ENCODE results near the gene POLD4.
"Not testable (repeated sequence)": the region's sequence is repeated elsewhere in the genome, so short reads cannot be mapped to it uniquely, and the experiment has no call there.

POLD4 gene

DNA sequence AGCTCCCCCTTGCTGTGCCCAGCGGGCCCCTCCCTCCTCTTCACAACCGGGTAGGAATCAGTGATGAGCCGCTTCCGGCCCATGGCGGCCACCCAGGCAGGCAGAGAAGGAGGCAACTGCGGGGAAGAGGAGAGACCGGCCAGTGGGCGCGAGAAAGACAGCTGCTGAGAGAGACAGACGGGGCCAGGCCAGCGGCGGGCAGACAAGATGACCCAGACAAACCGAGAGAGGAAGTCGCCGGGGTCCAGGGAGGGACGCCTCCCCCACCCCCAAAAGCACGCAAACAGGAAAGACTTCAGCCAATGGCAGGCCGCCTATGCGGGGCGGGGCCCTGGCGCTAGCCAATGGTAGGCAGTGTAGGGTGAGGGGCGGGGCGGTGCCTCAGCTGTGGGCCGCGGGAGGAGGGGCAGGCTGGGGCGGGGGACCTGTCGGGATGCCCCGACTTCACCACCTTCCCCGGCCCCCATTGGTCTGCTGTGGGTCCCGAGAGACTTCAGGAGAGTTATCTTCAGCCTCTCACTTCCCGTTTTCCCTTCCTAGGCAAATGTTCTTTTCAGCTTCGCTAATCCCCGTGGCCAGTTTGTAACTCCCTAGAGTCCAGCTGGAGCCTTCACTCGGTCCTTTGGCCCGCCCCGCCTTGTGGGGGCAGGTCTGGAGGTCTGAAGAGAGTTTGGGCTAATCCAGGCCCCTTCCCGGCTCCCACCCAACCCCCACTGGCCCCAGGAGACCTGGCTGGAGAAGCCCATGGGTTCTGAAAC is at the start of gene POLD4:
POLD4 (minus strand) TSS at position 230 of the 758 bp plus-strand sequence; CDS start at position 83, 147 bp downstream.
- no peaks in the 10 kb centered on the region for H3K9me3 ChIP-seq (ENCODE audit: control insufficient read depth, insufficient read depth, low read length)
- H3K4me3 ChIP-seq (ENCODE audit: low read length): peak within 1 kb of the TSS; percentile 68; the same call in 1 of the 2 replicates
- no peak for DNase-seq (ENCODE audit: low read depth, low spot score)
- WGBS (ENCODE audit: insufficient coverage, insufficient read length): no CpG with 5 or more reads among the region's 37 CpGs
- peaks cover 8% of the 10 kb centered on the region; the same call in 1 of the 2 replicates for H3K4me1 ChIP-seq (ENCODE audit: control insufficient read depth, insufficient read depth, low read length)
- H3K36me3 ChIP-seq (ENCODE audit: control insufficient read depth, insufficient read depth, low read length): no peaks in the 10 kb centered on the region
- H3K27ac ChIP-seq (ENCODE audit: low read length): no peak within 1 kb of the TSS
- no peaks in the 10 kb centered on the region for H3K27me3 ChIP-seq (ENCODE audit: control insufficient read depth, insufficient read depth, low read length)

GRCh38 chr11:67403085-67403484 is 49.7 kb upstream of the POLD4 start:
- not testable (repeated sequence) for H3K27ac ChIP-seq (ENCODE audit: low read length); H3K4me1 ChIP-seq (ENCODE audit: control insufficient read depth, insufficient read depth, low read length); H3K27me3 ChIP-seq (ENCODE audit: control insufficient read depth, insufficient read depth, low read length); H3K9me3 ChIP-seq (ENCODE audit: control insufficient read depth, insufficient read depth, low read length); H3K4me3 ChIP-seq (ENCODE audit: low read length); DNase-seq (ENCODE audit: low read depth, low spot score)
- WGBS (ENCODE audit: insufficient coverage, insufficient read length): no CpG with 5 or more reads among the region's 9 CpGs
- peaks cover 11% of the 10 kb centered on the region; the same call in 1 of the 2 replicates for H3K36me3 ChIP-seq (ENCODE audit: control insufficient read depth, insufficient read depth, low read length)

DNA sequence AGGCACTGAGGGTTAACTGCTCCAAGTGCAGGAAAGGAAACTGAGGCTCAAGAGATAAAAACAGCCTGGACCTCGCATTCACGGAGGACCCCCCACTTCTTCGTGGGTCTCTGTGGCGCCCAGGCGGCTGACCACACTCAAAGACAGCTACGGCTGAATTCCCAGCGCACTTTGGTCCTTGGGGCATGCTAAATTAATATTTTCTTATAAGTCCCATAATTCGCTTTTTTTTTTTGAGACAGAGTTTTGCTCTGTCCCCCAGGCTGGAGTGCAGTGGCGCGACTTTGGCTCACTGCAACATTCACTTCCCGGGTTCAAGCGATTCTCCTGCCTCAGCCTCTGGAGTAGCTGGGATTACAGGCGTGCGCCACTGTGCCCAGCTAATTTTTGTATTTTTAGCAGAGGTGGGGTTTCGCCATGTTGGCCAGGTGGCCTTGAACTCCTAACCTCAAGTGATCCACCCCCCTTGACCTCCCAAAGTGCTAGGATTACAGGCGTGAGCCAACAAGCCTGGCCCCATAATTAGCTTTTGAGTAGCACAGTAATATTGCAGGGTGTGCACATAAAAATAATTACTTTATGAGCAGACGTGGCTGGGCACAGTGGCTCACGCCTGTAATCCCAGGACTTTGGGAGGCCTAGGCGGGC is 49.0 kb upstream of the POLD4 start:
- no CpG with 5 or more reads among the region's 19 CpGs for WGBS (ENCODE audit: insufficient coverage, insufficient read length)
- H3K9me3 ChIP-seq (ENCODE audit: control insufficient read depth, insufficient read depth, low read length); DNase-seq (ENCODE audit: low read depth, low spot score); H3K27ac ChIP-seq (ENCODE audit: low read length); H3K27me3 ChIP-seq (ENCODE audit: control insufficient read depth, insufficient read depth, low read length); H3K4me1 ChIP-seq (ENCODE audit: control insufficient read depth, insufficient read depth, low read length): not testable (repeated sequence)
- H3K4me3 ChIP-seq (ENCODE audit: low read length): peak overlapping the region; percentile 17; the same call in 1 of the 2 replicates
- peaks cover 19% of the 10 kb centered on the region; the same call in 1 of the 2 replicates for H3K36me3 ChIP-seq (ENCODE audit: control insufficient read depth, insufficient read depth, low read length)

DNA sequence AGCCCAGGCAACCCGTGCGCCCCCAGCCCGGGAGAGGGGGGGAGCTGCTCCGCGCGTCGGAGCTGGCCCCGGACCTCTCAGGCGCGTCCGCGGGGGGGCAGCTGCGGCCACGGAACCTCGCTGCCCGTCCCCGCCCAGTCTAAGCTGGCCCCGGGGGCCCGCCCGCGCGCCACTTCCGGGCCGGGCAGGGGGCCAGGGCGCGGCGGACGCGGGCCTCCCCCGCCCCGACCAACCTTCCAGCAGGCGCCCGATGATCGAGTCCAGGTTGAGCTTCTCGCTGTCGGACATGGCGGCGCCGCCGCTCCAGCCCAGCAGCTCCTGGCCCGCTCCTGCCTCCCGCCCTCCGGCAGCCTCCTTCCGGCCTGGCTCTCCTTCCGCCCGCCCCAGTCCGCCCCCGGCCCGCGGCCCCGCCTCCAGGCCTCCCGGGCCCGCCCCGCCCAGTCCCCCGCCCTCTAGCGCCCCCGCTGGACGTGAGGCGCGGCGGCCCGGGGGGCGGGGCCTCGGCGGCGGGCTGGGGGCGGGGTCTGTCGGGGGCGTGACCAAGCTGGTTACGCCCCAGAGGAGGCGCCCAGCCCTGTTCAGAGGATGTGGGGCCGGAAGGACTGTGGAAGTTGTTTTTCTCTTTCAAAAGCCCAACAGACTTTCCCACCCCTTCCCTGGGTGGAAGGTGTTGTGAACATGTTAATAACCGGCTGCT is 48.3 kb upstream of the POLD4 start, which contains the start of gene PPP1CA:
PPP1CA (minus strand) TSS at position 364 of the 697 bp plus-strand sequence; CDS start at position 288, 76 bp downstream.
- peak within 1 kb of the TSS; percentile 72; the same call in 1 of the 2 replicates for H3K4me3 ChIP-seq (ENCODE audit: low read length)
- no peaks in the 10 kb centered on the region for H3K27me3 ChIP-seq (ENCODE audit: control insufficient read depth, insufficient read depth, low read length)
- no peak for DNase-seq (ENCODE audit: low read depth, low spot score)
- no peak within 1 kb of the TSS for H3K27ac ChIP-seq (ENCODE audit: low read length)
- peaks cover 20% of the 10 kb centered on the region; the same call in 1 of the 2 replicates for H3K36me3 ChIP-seq (ENCODE audit: control insufficient read depth, insufficient read depth, low read length)
- H3K4me1 ChIP-seq (ENCODE audit: control insufficient read depth, insufficient read depth, low read length): peaks cover 5% of the 10 kb centered on the region
- H3K9me3 ChIP-seq (ENCODE audit: control insufficient read depth, insufficient read depth, low read length): no peaks in the 10 kb centered on the region
- WGBS (ENCODE audit: insufficient coverage, insufficient read length): no CpG with 5 or more reads among the region's 73 CpGs

- Histone ChIP-seq H3K36me3 (ENCODE audit: control insufficient read depth, insufficient read depth, low read length) (peaks cover 21% of the 10 kb centered on the region; the same call in 1 of the 2 replicates), H3K4me1 (ENCODE audit: control insufficient read depth, insufficient read depth, low read length) (peaks cover 5% of the 10 kb centered on the region), H3K4me3 (ENCODE audit: low read length) (peak overlapping the region; percentile 72; the same call in 1 of the 2 replicates), H3K27ac (ENCODE audit: low read length) (no peak overlapping the region), H3K27me3 (ENCODE audit: control insufficient read depth, insufficient read depth, low read length) (no peaks in the 10 kb centered on the region), H3K9me3 (ENCODE audit: control insufficient read depth, insufficient read depth, low read length) (no peaks in the 10 kb centered on the region)
- no peak for DNase-seq (ENCODE audit: low read depth, low spot score)
- WGBS (ENCODE audit: insufficient coverage, insufficient read length): no CpG with 5 or more reads among the region's 27 CpGs
Observed at GRCh38 chr11:67400942-67401494, 47.7 kb upstream of the POLD4 start.

- Histone ChIP-seq H3K27me3 (ENCODE audit: control insufficient read depth, insufficient read depth, low read length) (no peaks in the 10 kb centered on the region), H3K4me3 (ENCODE audit: low read length) (peak overlapping the region; percentile 72; the same call in 1 of the 2 replicates), H3K9me3 (ENCODE audit: control insufficient read depth, insufficient read depth, low read length) (no peaks in the 10 kb centered on the region), H3K36me3 (ENCODE audit: control insufficient read depth, insufficient read depth, low read length) (peaks cover 28% of the 10 kb centered on the region), H3K4me1 (ENCODE audit: control insufficient read depth, insufficient read depth, low read length) (peaks cover 7% of the 10 kb centered on the region), H3K27ac (ENCODE audit: low read length) (no peak overlapping the region)
- no peak for DNase-seq (ENCODE audit: low read depth, low spot score)
- WGBS (ENCODE audit: insufficient coverage, insufficient read length): no CpG with 5 or more reads among the region's 23 CpGs
Observed at GRCh38 chr11:67400251-67400941, 47.0 kb upstream of the POLD4 start.

DNA sequence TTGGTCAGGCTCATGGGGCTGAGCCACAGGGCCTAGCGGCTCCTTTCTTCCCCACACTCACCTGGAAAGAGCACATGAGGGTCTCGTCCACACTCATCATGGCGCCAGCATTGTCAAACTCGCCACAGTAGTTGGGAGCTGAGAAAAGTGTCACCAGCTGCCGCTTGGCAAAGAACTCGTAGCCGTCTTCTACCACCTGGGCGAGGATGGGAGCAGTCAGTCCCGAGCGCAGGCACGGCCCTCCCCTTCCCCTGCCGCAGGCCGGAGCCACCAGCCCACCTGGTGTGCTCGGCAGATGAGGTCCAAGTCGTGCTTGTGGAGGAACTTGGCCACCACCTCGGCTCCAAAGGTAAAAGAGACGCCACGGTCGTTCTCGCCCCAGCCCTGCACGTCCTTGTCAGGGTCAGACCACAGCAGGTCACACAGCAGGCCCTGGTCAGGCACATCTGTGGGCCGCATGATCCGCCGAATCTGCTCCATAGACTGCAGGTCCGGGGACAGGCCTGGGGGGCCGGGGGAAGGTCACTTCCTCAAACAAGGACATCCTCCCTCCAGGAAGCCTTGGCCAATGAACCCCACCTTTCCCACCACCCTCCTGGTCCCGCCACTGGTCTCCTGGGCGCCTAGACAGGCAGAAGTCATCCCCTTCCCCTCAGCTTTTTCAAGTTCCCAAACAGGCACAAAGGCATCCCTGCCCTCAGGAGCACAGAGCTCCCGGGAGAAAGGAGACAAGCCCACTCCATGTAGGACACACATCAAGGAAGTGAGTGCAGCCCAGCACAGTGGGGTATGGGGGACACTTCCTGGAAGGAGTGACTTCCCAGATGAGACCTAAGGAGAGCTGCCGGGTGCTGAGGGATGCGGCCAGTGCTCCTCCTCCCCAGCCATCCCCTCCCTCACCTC is 45.6 kb upstream of the POLD4 start:
- Histone ChIP-seq H3K9me3 (ENCODE audit: control insufficient read depth, insufficient read depth, low read length) (no peaks in the 10 kb centered on the region), H3K4me3 (ENCODE audit: low read length) (no peak overlapping the region), H3K27me3 (ENCODE audit: control insufficient read depth, insufficient read depth, low read length) (no peaks in the 10 kb centered on the region), H3K4me1 (ENCODE audit: control insufficient read depth, insufficient read depth, low read length) (peaks cover 7% of the 10 kb centered on the region), H3K27ac (ENCODE audit: low read length) (no peak overlapping the region), H3K36me3 (ENCODE audit: control insufficient read depth, insufficient read depth, low read length) (peaks cover 28% of the 10 kb centered on the region)
- no peak for DNase-seq (ENCODE audit: low read depth, low spot score)
- no CpG with 5 or more reads among the region's 31 CpGs for WGBS (ENCODE audit: insufficient coverage, insufficient read length)

- no peak overlapping the region for H3K27ac ChIP-seq (ENCODE audit: low read length)
- peaks cover 7% of the 10 kb centered on the region for H3K4me1 ChIP-seq (ENCODE audit: control insufficient read depth, insufficient read depth, low read length)
- WGBS (ENCODE audit: insufficient coverage, insufficient read length): no CpG with 5 or more reads among the region's 24 CpGs
- no peak for DNase-seq (ENCODE audit: low read depth, low spot score)
- H3K4me3 ChIP-seq (ENCODE audit: low read length): no peak overlapping the region
- H3K9me3 ChIP-seq (ENCODE audit: control insufficient read depth, insufficient read depth, low read length): no peaks in the 10 kb centered on the region
- H3K27me3 ChIP-seq (ENCODE audit: control insufficient read depth, insufficient read depth, low read length): no peaks in the 10 kb centered on the region
- peaks cover 28% of the 10 kb centered on the region for H3K36me3 ChIP-seq (ENCODE audit: control insufficient read depth, insufficient read depth, low read length)
Observed at GRCh38 chr11:67397986-67398660, 44.8 kb upstream of the POLD4 start.

- peaks cover 9% of the 10 kb centered on the region for H3K4me1 ChIP-seq (ENCODE audit: control insufficient read depth, insufficient read depth, low read length)
- no peak for DNase-seq (ENCODE audit: low read depth, low spot score)
Observed at GRCh38 chr11:67397536-67397935, 44.2 kb upstream of the POLD4 start.

More at GRCh38 chr11:67397536-67397935, 44.2 kb upstream of the POLD4 start:
- Histone ChIP-seq H3K9me3 (ENCODE audit: control insufficient read depth, insufficient read depth, low read length) (no peaks in the 10 kb centered on the region), H3K4me3 (ENCODE audit: low read length) (no peak overlapping the region), H3K27ac (ENCODE audit: low read length) (no peak overlapping the region), H3K27me3 (ENCODE audit: control insufficient read depth, insufficient read depth, low read length) (no peaks in the 10 kb centered on the region), H3K36me3 (ENCODE audit: control insufficient read depth, insufficient read depth, low read length) (peaks cover 30% of the 10 kb centered on the region)
- WGBS (ENCODE audit: insufficient coverage, insufficient read length): no CpG with 5 or more reads among the region's 6 CpGs

Data from iPS DF 6.9 (cell line).